ENCODE data around the gene IGFBPL1.

IGFBPL1 gene

DNA sequence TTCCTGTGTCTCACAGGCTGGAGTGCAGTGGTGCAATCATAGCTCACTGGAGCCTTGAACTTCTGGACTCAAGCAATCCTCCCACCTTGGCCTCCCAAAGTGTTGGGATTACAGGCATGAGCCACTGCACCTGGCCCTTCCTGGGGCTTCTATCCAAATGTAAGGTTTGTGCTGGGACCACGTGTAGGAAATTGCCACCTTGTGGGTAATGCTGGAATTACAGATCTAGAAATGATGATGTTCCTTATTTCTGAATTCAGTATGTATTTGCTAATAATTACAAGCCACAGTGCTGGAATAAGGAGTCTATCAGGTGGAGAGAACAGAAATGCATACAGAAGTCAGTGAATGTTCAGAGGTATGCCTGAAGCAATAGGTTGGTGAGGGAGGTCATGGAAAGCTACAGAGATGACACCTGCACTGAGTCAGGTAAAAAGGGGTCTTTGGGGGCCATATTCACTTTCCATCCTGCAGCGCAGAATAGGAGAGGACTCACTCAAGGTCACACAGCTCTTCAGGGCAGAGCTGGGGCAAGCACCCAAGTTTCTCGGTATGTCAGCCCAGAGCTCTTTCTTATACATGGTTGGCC, 8.8 kb upstream of the IGFBPL1 start:
- peak; percentile 64 for DNase-seq (ENCODE audit: low read depth)
- TF ChIP-seq, protein P1, sequence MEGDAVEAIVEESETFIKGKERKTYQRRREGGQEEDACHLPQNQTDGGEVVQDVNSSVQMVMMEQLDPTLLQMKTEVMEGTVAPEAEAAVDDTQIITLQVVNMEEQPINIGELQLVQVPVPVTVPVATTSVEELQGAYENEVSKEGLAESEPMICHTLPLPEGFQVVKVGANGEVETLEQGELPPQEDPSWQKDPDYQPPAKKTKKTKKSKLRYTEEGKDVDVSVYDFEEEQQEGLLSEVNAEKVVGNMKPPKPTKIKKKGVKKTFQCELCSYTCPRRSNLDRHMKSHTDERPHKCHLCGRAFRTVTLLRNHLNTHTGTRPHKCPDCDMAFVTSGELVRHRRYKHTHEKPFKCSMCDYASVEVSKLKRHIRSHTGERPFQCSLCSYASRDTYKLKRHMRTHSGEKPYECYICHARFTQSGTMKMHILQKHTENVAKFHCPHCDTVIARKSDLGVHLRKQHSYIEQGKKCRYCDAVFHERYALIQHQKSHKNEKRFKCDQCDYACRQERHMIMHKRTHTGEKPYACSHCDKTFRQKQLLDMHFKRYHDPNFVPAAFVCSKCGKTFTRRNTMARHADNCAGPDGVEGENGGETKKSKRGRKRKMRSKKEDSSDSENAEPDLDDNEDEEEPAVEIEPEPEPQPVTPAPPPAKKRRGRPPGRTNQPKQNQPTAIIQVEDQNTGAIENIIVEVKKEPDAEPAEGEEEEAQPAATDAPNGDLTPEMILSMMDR (IDR thresholded peaks at IDR 0.05; ENCODE audit: low read length, missing control alignments): peak; percentile 61
- H3K4me3 ChIP-seq (replicated peaks; ENCODE audit: low read depth, low read length): no peak overlapping the region

DNA sequence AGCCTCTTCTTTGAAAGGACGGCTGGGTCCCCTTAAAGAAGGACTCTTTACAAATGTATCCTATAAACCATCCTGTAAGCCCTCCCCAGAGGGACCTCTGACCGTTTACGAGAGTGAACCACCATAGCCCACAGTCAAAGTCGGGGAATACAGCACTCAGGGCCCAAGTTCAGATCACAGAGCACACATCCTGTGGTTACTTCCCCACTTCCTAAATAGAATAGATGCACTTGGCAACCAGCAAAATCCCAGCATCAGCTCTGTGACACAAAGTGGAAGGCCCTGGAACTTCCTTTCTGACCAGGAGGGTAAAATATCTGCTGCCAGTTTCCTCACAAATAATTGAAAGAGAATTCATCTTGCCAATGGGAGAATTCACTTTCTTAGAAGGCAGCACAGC, 6.9 kb upstream of the IGFBPL1 start:
- DNase-seq (ENCODE audit: low read depth): no peak
- TF ChIP-seq, protein P1 (IDR thresholded peaks at IDR 0.05; ENCODE audit: low read length, missing control alignments): no peak
- H3K4me3 ChIP-seq (replicated peaks; ENCODE audit: low read depth, low read length): no peak overlapping the region

DNA sequence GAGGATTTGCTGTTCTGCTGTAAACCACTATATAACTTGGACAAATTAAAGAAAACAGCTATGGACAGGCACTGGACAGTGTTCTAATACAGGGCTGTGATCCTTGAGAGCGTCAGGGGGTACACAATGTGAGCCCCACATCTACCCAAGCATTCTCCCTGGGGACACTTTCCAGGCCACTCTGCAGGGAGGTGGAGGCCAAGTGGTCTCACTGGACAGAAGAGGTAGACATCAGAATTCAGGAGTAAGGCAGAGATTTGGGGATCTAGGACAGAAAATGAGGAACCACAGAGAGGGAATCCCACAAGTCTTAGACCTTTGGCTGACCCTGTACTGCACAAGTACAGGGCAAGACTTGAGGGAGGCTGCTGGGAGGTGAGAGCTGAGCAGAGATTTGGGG, 3.8 kb upstream of the IGFBPL1 start:
- TF ChIP-seq, protein P1 (IDR thresholded peaks at IDR 0.05; ENCODE audit: low read length, missing control alignments): no peak
- H3K4me3 ChIP-seq (replicated peaks; ENCODE audit: low read depth, low read length): no peak overlapping the region
- DNase-seq (ENCODE audit: low read depth): no peak

DNA sequence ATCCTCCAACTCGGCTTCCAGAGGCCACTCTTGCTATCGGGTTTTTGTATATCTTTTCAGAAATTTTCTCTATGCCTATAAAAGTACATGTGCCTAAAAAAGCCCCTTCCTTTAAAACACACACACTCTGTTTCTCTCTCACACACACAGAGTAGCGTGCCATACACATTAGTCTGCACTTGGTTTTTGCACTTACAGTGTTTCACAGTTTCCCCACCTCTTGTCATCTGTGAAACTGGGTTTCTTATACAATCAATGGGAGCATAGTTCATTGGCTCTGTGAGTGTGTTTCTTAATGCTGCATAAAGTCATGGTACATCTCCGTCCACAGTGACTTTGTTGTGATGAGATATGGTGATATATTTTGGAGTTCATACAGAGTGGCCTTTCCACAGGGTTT, 664 bp upstream of the IGFBPL1 start:
- no peak overlapping the region for H3K4me3 ChIP-seq (replicated peaks; ENCODE audit: low read depth, low read length)
- TF ChIP-seq, protein P1 (IDR thresholded peaks at IDR 0.05; ENCODE audit: low read length, missing control alignments): no peak
- no peak for DNase-seq (ENCODE audit: low read depth)

DNA sequence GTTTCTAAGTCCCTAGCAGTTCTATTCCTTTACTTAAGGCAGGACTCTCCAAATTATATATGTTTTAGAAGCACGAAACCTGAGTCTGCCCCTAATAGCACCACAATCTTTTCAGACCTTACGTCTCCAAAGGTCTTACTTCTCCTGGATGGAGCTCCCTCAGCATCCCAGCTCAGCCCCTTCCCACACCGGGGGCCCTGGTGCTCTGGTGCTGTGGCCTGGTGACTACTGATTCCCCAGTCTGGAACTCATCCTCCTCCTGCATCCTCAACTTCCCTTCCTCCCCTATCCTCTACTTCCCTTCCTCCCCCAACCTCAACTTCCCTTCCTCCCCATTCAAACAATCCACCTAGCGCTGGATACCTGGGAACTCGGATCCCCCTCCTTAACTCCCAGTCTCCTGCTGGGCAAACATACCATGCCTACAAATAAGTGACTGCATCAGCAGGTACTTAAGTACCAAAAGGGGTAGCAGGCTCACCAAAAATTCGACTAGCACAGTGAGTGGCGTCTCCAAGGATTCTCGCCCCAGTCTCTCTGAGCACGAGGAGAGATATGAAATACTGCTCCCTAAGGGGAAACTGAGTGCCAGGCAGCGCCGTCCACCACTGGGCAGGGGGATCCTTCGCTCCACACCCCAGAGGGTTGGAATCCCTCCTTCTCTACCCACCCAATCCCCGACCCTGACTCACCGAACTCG, 831 bp downstream of the IGFBPL1 start:
- TF ChIP-seq, protein P1 (IDR thresholded peaks at IDR 0.05; ENCODE audit: low read length, missing control alignments): no peak
- DNase-seq (ENCODE audit: low read depth): no peak
- no peak overlapping the region for H3K4me3 ChIP-seq (replicated peaks; ENCODE audit: low read depth, low read length)

DNA sequence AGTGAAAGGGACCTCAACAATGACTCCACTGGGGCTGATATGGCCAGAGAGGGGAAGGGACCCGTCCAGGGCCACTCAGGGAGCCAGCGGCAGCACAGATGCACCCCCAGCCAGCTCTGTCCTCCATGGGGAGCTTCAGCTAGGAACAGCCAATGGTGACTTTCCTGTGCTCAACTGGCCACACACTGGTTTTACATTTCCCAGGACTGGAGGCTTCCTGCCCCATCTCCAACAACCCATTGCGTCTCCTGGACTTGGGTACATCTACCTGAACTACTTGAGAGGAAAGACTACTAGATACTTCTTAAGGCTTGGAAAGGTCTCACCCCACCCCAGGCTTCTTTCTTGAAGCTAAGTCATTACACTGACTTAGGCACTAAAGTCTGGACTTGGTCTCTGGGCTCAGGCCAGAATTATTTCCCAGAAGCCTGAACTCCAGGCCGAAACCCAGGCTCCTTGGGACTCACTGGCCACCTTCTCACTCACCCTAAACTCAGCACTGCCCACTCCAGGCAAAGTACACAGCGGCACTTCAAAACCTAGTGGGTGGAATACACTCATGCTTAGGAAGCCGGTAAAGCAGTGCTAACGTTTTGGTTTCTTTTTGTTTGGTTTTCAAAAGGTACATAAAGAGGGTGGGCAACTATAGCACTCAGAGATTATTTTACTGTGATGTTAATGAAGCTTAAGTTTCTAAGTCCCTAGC, 1.5 kb downstream of the IGFBPL1 start:
- no peak overlapping the region for H3K4me3 ChIP-seq (replicated peaks; ENCODE audit: low read depth, low read length)
- TF ChIP-seq, protein P1 (IDR thresholded peaks at IDR 0.05; ENCODE audit: low read length, missing control alignments): no peak
- no peak for DNase-seq (ENCODE audit: low read depth)

Measured in fibroblast of pulmonary artery (primary cell).